ENCODE data around the gene HSD11B2. TPM values are rescaled to one million over a fixed set of nuclear protein-coding genes. Genes with fewer than 3 reads are reported as not detected.

The HSD11B2 gene
- total and polyA plus RNA-seq, 4 donors: 0.51 to 6.7 (median 2.2) TPM

- DNase-seq (ENCODE audit: low spot score): no peak
- H3K4me3 ChIP-seq (ENCODE audit: low read depth in 1 of 3, low read length in 3 of 3): no peak overlapping the region
- H3K9me3 ChIP-seq (ENCODE audit: control insufficient read depth in 4 of 4, low read length in 3 of 4): no peaks in the 10 kb centered on the region
- no peaks in the 10 kb centered on the region for H3K27me3 ChIP-seq (ENCODE audit: control insufficient read depth in 4 of 4, insufficient read depth in 4 of 4, low read length in 3 of 4)
- no peak overlapping the region for H3K27ac ChIP-seq (ENCODE audit: low read depth in 1 of 2, low read length in 2 of 2)
- H3K36me3 ChIP-seq (ENCODE audit: control insufficient read depth in 4 of 4, insufficient read depth in 3 of 4, low read depth in 1 of 4, low read length in 3 of 4): peaks cover 0 to 21% (median 10%) of the 10 kb centered on the region in 4 donors
- no peak overlapping the region for H3K9ac ChIP-seq (ENCODE audit: low read depth in 1 of 2, low read length in 2 of 2)
- peaks cover 7 to 21% (median 16%) of the 10 kb centered on the region in 4 donors for H3K4me1 ChIP-seq (ENCODE audit: control insufficient read depth in 4 of 4, insufficient read depth in 4 of 4, low read length in 3 of 4)
- WGBS: 96% methylated on average over 23 of the region's 23 CpGs
- TF ChIP-seq GABPA (IDR thresholded peaks at IDR 0.05 in 1 of 2, conservative IDR thresholded peaks at IDR 0.05 in 1 of 2): no peak
- no peak for TF ChIP-seq FOXA2 (IDR thresholded peaks at IDR 0.05)
- no peak for TF ChIP-seq FOXA1 (IDR thresholded peaks at IDR 0.05)
- TF ChIP-seq MAX (IDR thresholded peaks at IDR 0.05): no peak
- no peak for TF ChIP-seq ZBTB33 (IDR thresholded peaks at IDR 0.05)
- TF ChIP-seq YY1 (IDR thresholded peaks at IDR 0.05): no peak
- TF ChIP-seq EGR1 (IDR thresholded peaks at IDR 0.05; ENCODE audit: low read depth in 2 of 2): no peak
- no peak for TF ChIP-seq ATF3 (IDR thresholded peaks at IDR 0.05)
- TF ChIP-seq CTCF (IDR thresholded peaks at IDR 0.05; ENCODE audit: low read depth, low read length, missing input control): no peak
- TF ChIP-seq SP1 (IDR thresholded peaks at IDR 0.05): no peak
- TF ChIP-seq JUND (IDR thresholded peaks at IDR 0.05): no peak
- no peak for TF ChIP-seq RAD21 (IDR thresholded peaks at IDR 0.05)
- TF ChIP-seq TAF1 (conservative IDR thresholded peaks at IDR 0.05): no peak
- no peak for TF ChIP-seq HNF4A (conservative IDR thresholded peaks at IDR 0.05)
- TF ChIP-seq HNF4G (IDR thresholded peaks at IDR 0.05): no peak
Measured at GRCh38 chr16:67436640-67437193, 5.8 kb downstream of the HSD11B2 start.

GRCh38 chr16:67437513-67437912 is 6.6 kb downstream of the HSD11B2 start:
- Histone ChIP-seq H3K36me3 (ENCODE audit: control insufficient read depth in 4 of 4, insufficient read depth in 3 of 4, low read depth in 1 of 4, low read length in 3 of 4) (peaks cover 0 to 21% (median 10%) of the 10 kb centered on the region in 4 donors), H3K4me3 (ENCODE audit: low read depth in 1 of 3, low read length in 3 of 3) (no peak overlapping the region), H3K27ac (ENCODE audit: low read depth in 1 of 2, low read length in 2 of 2) (no peak overlapping the region), H3K9me3 (ENCODE audit: control insufficient read depth in 4 of 4, low read length in 3 of 4) (no peaks in the 10 kb centered on the region), H3K9ac (ENCODE audit: low read depth in 1 of 2, low read length in 2 of 2) (no peak overlapping the region), H3K27me3 (ENCODE audit: control insufficient read depth in 4 of 4, insufficient read depth in 4 of 4, low read length in 3 of 4) (no peaks in the 10 kb centered on the region), H3K4me1 (ENCODE audit: control insufficient read depth in 4 of 4, insufficient read depth in 4 of 4, low read length in 3 of 4) (peaks cover 9 to 22% (median 17%) of the 10 kb centered on the region in 4 donors)
- no peak for DNase-seq (ENCODE audit: low spot score)
- TF ChIP-seq FOXA1 (IDR thresholded peaks at IDR 0.05) (no peak), FOXA2 (IDR thresholded peaks at IDR 0.05) (no peak)
- WGBS: 92% methylated on average over 4 of the region's 4 CpGs
